H1 (cell line): ENCODE measurements around the gene NPNT. TPM values are rescaled to one million over a fixed set of nuclear protein-coding genes. Genes with fewer than 3 reads are reported as not detected.

ENCODE experiments used
- CTCF ChIA-PET: fragments of 300-600 bp; sonication (Branson Sonifier 250); formaldehyde crosslinking; loops from one replicate; lab custom pipeline; 2021; ENCODE audit not compliant: partially characterized antibody; lab: Charles Lee
- POLR2A ChIA-PET: fragments of 300-600 bp; sonication (Branson Sonifier 250); formaldehyde crosslinking; loops from one replicate; lab custom pipeline; 2021; ENCODE audit warnings: inconsistent platforms; ENCODE audit not compliant: partially characterized antibody; lab: Charles Lee
- DNase-seq, 2 experiments: peaks; one replicate each; pipeline versions ENCODE4 v3.0.0 to v3.0.0-alpha.2; 2010 to 2022; ENCODE audit warnings: low spot score in 2 of 2, low read depth in 1 of 2, mixed read lengths in 1 of 2
- FAIRE-seq: peaks from 2 replicates; lab custom pipeline; 2011; peaks lifted over from hg19 to GRCh38; lab: Jason Lieb, UNC
- H2AFZ ChIP-seq: 2 replicates; pipeline ENCODE4 v1.8.1; 2012; ENCODE audit warnings: low read length, inconsistent platforms
- H2AK5ac ChIP-seq: 2 replicates; pipeline ENCODE4 v1.6.1; 2013; ENCODE audit warnings: low read depth, low read length
- H2BK120ac ChIP-seq: replicated peaks from 2 replicates; pipeline ENCODE3; 2013; ENCODE audit warnings: low read depth, low read length, inconsistent platforms
- H2BK12ac ChIP-seq: 2 replicates; pipeline ENCODE4 v1.6.1; 2013; ENCODE audit warnings: low read depth, low read length
- H2BK15ac ChIP-seq: 2 replicates; pipeline ENCODE4 v1.6.1; 2013; ENCODE audit warnings: low read length
- H2BK20ac ChIP-seq: 2 replicates; pipeline ENCODE4 v1.6.1; 2013; ENCODE audit warnings: low read length
- H2BK5ac ChIP-seq: 2 replicates; pipeline ENCODE4 v1.6.1; 2013; ENCODE audit warnings: low read depth, low read length
- H3K14ac ChIP-seq: 2 replicates; pipeline ENCODE4 v1.6.1; 2013; ENCODE audit warnings: inconsistent platforms; ENCODE audit not compliant: insufficient read length
- H3K18ac ChIP-seq: 2 replicates; pipeline ENCODE4 v1.6.1; 2013; ENCODE audit warnings: low read length; ENCODE audit errors: extremely low read depth
- H3K23ac ChIP-seq: 2 replicates; pipeline ENCODE4 v1.6.1; 2013; ENCODE audit warnings: inconsistent platforms; ENCODE audit not compliant: insufficient read length
- H3K23me2 ChIP-seq: 2 replicates; pipeline ENCODE4 v1.6.1; 2013; ENCODE audit warnings: low read depth, low read length
- H3K27ac ChIP-seq: 2 replicates; pipeline ENCODE4 v1.6.1; 2011; ENCODE audit warnings: low read depth, low read length, inconsistent platforms
- H3K27me3 ChIP-seq, 4 experiments: replicated peaks in 1 of 4; 1 replicate in 1 of 4; 2 replicates in 3 of 4; pipeline versions ENCODE4 v1.6.1 to v1.8.1; 2011 to 2013; ENCODE audit warnings: low read length in 3 of 4, mild to moderate bottlenecking in 3 of 4, inconsistent platforms in 2 of 4, mixed read lengths in 2 of 4, moderate library complexity in 1 of 4; ENCODE audit not compliant: control insufficient read depth in 3 of 4, insufficient read depth in 3 of 4; ENCODE audit errors: extremely low read depth in 1 of 4
- H3K36me3 ChIP-seq, 4 experiments: 2 replicates each; pipeline versions ENCODE4 v1.6.1 to v1.8.1; 2011 to 2013; ENCODE audit warnings: mild to moderate bottlenecking in 4 of 4, low read length in 3 of 4, moderate library complexity in 2 of 4, control low read depth in 1 of 4, inconsistent platforms in 1 of 4; ENCODE audit not compliant: insufficient read depth in 4 of 4, control insufficient read depth in 2 of 4
- H3K4ac ChIP-seq: replicated peaks from 2 replicates; pipeline ENCODE3; 2013; ENCODE audit warnings: low read length, low read depth, mixed read lengths, inconsistent platforms; ENCODE audit not compliant: insufficient read length
- H3K4me1 ChIP-seq, 4 experiments: replicated peaks in 1 of 4; 1 replicate in 1 of 4; 2 replicates in 3 of 4; pipeline versions ENCODE4 v1.6.1 to v1.8.1; 2011 to 2013; ENCODE audit warnings: low read length in 3 of 4, inconsistent platforms in 2 of 4, mixed read lengths in 1 of 4; ENCODE audit not compliant: insufficient read depth in 4 of 4, control insufficient read depth in 3 of 4
- H3K4me2 ChIP-seq, 2 experiments: 2 replicates each; pipeline versions ENCODE4 v1.6.1 to v1.8.1; 2011 to 2013; ENCODE audit warnings: low read depth in 2 of 2, low read length in 2 of 2, control low read depth in 1 of 2, inconsistent platforms in 1 of 2, mild to moderate bottlenecking in 1 of 2; ENCODE audit not compliant: insufficient read depth in 1 of 2
- H3K4me3 ChIP-seq, 4 experiments: fragments of 200-600, 300-600 bp in 1 of 4; sonication (generic), shearing (Covaris generic), sonication (Bioruptor Twin) in 1 of 4; 2 replicates each; pipeline versions ENCODE4 v1.5.1 to v1.8.1; 2011 to 2016; ENCODE audit warnings: low read length in 4 of 4, low read depth in 3 of 4, control low read depth in 2 of 4, inconsistent platforms in 2 of 4, mild to moderate bottlenecking in 2 of 4, mixed read lengths in 1 of 4, moderate library complexity in 1 of 4; ENCODE audit not compliant: insufficient read depth in 2 of 4; ENCODE audit errors: extremely low read depth in 1 of 4
- H3K56ac ChIP-seq: replicated peaks from 2 replicates; pipeline ENCODE3; 2013; ENCODE audit warnings: low read depth, mild to moderate bottlenecking, mixed read lengths, low read length, inconsistent platforms; ENCODE audit not compliant: insufficient read length
- H3K79me1 ChIP-seq: 2 replicates; pipeline ENCODE4 v1.6.1; 2013; ENCODE audit warnings: low read depth, low read length, control low read depth
- H3K79me2 ChIP-seq, 2 experiments: 2 replicates each; pipeline versions ENCODE4 v1.6.1 to v1.8.1; 2012 to 2013; ENCODE audit warnings: low read length in 2 of 2, mild to moderate bottlenecking in 2 of 2, inconsistent platforms in 1 of 2; ENCODE audit not compliant: insufficient read depth in 2 of 2, control insufficient read depth in 1 of 2
- H3K9ac ChIP-seq, 4 experiments: replicated peaks in 1 of 4; 1 replicate in 1 of 4; 2 replicates in 3 of 4; pipeline versions ENCODE4 v1.6.1 to v1.8.1; 2011 to 2013; ENCODE audit warnings: low read depth in 3 of 4, low read length in 3 of 4, control low read depth in 2 of 4, mild to moderate bottlenecking in 2 of 4, moderate library complexity in 2 of 4, inconsistent platforms in 1 of 4; ENCODE audit errors: extremely low read depth in 1 of 4
- H3K9me3 ChIP-seq, 2 experiments: 2 replicates each; pipeline versions ENCODE4 v1.6.1 to v1.8.1; 2012 to 2013; ENCODE audit warnings: mild to moderate bottlenecking in 2 of 2, moderate library complexity in 2 of 2, control low read depth in 1 of 2, inconsistent platforms in 1 of 2, low read depth in 1 of 2, low read length in 1 of 2, mixed read lengths in 1 of 2; ENCODE audit not compliant: insufficient read depth in 2 of 2
- H4K20me1 ChIP-seq, 2 experiments: replicated peaks in 1 of 2; 2 replicates each; pipeline versions ENCODE3 to v1.8.1; 2011 to 2013; ENCODE audit warnings: inconsistent platforms in 2 of 2, low read length in 2 of 2, mild to moderate bottlenecking in 1 of 2; ENCODE audit not compliant: insufficient read depth in 2 of 2, control insufficient read depth in 1 of 2
- H4K5ac ChIP-seq: 2 replicates; pipeline ENCODE4 v1.6.1; 2013; ENCODE audit warnings: low read length, low read depth, mixed read lengths, inconsistent platforms; ENCODE audit not compliant: insufficient read length
- H4K8ac ChIP-seq: 2 replicates; pipeline ENCODE4 v1.8.0; 2013; ENCODE audit warnings: mild to moderate bottlenecking, moderate library complexity, low read length, inconsistent platforms; ENCODE audit not compliant: insufficient read depth; ENCODE audit errors: extremely low read depth
- H4K91ac ChIP-seq: replicated peaks from 2 replicates; pipeline ENCODE3; 2013; ENCODE audit warnings: low read length, mixed read lengths, inconsistent platforms; ENCODE audit not compliant: insufficient read length
- ATF3 ChIP-seq: IDR thresholded peaks from 2 replicates; pipeline ENCODE4 v1.6.1; 2011; ENCODE audit warnings: low read depth, mild to moderate bottlenecking, low read length; ENCODE audit not compliant: insufficient read depth
- BACH1 ChIP-seq: IDR thresholded peaks from 2 replicates; pipeline ENCODE4 v1.6.1; 2012; ENCODE audit warnings: low read length, improper control_type of control experiment
- CHD2 ChIP-seq: IDR thresholded peaks from 2 replicates; pipeline ENCODE4 v1.6.1; 2012; ENCODE audit warnings: low read length, improper control_type of control experiment
- FOSL1 ChIP-seq: IDR thresholded peaks from 2 replicates; pipeline ENCODE4 v1.6.1; 2011; ENCODE audit warnings: mild to moderate bottlenecking, low read depth, low read length, moderate library complexity; ENCODE audit not compliant: insufficient read depth
- JUN ChIP-seq: IDR thresholded peaks from 2 replicates; pipeline ENCODE4 v1.6.1; 2011; ENCODE audit warnings: low read depth, mild to moderate bottlenecking, improper control_type of control experiment, low read length
- KDM1A ChIP-seq: fragments of 200-600, 300-600 bp; sonication (generic); IDR thresholded peaks from 2 replicates; pipeline ENCODE4 v1.7.1; 2016; ENCODE audit warnings: mild to moderate bottlenecking, low read length, borderline replicate concordance
- POU5F1 ChIP-seq: IDR thresholded peaks from 2 replicates; pipeline ENCODE4 v1.6.1; 2011; ENCODE audit warnings: low read depth, mild to moderate bottlenecking, low read length, moderate library complexity
- RXRA ChIP-seq: IDR thresholded peaks from 2 replicates; pipeline ENCODE4 v1.6.1; 2011; ENCODE audit warnings: low read depth, mild to moderate bottlenecking, low read length, moderate library complexity; ENCODE audit not compliant: insufficient read depth
- SAP30 ChIP-seq: fragments of 300-600 bp; sonication (generic); IDR thresholded peaks from 2 replicates; pipeline ENCODE4 v1.7.1; 2012; ENCODE audit warnings: low read length, moderate library complexity, mild to moderate bottlenecking, inconsistent platforms; ENCODE audit not compliant: insufficient read depth, insufficient replicate concordance
- SUZ12 ChIP-seq: fragments of 200-600 bp; sonication (generic); IDR thresholded peaks from 2 replicates; pipeline ENCODE4 v1.6.1; 2012; ENCODE audit warnings: mild to moderate bottlenecking, inconsistent platforms, low read length, moderate library complexity, mixed read lengths
- TBP ChIP-seq: IDR thresholded peaks from 2 replicates; pipeline ENCODE4 v1.6.1; 2011; ENCODE audit warnings: low read depth, low read length, improper control_type of control experiment
- USF2 ChIP-seq: IDR thresholded peaks from 2 replicates; pipeline ENCODE4 v1.6.1; 2011; ENCODE audit warnings: low read length, improper control_type of control experiment
- WGBS, 2 experiments: shearing (Covaris generic) in 1 of 2; methylation state at CpG; one replicate each; pipeline versions ENCODE4 v1.1.6 to v1.1.7; 2013 to 2015; ENCODE audit warnings: low lambda C conversion rate in 2 of 2, mixed read lengths in 2 of 2, inconsistent platforms in 1 of 2, low coverage in 1 of 2, missing lambda C conversion rate in 1 of 2; ENCODE audit not compliant: insufficient replicate concordance in 2 of 2, insufficient coverage in 1 of 2, insufficient read length in 1 of 2; ENCODE audit errors: extremely low coverage in 1 of 2, missing lambda C conversion rate in 1 of 2; 5-methylcytosine and 5-hydroxymethylcytosine counted together
- polyA plus RNA-seq, 7 experiments: library from polyadenylated mRNA; depleted of rRNA in 3 of 7; stranded (reverse) in 5 of 7; unstranded in 2 of 7; fragments of >200 nt in 5 of 7; fragments of 200-250 nt in 2 of 7; gene quantifications; 1 replicate in 5 of 7; 2 replicates in 1 of 7; 4 replicates in 1 of 7; pipeline versions ENCODE4 v1.2.1 to v1.2.3, GENCODE V29; 2011 to 2013; ENCODE audit warnings: missing spikeins in 2 of 7, mixed read lengths in 2 of 7
- total RNA-seq: library from RNA; stranded (reverse); fragmentation: NEBNext Ultra II Directional; extraction: Animal tissue kit (Norgen Biotek cat#: 25700); gene quantifications from 2 replicates; pipeline ENCODE4 v1.2.1, GENCODE V29; 2021
- TF ChIP-seq, protein P1 (sequence below): IDR thresholded peaks from 2 replicates; pipeline ENCODE4 v1.6.1; 2012; ENCODE audit warnings: inconsistent platforms

The NPNT gene
- total and polyA plus RNA-seq, 2 of the 8 experiments (the other 6 are each of a cell fraction or from before 2014, with no cell fraction given), result 0.24 to 0.97 TPM

DNA sequence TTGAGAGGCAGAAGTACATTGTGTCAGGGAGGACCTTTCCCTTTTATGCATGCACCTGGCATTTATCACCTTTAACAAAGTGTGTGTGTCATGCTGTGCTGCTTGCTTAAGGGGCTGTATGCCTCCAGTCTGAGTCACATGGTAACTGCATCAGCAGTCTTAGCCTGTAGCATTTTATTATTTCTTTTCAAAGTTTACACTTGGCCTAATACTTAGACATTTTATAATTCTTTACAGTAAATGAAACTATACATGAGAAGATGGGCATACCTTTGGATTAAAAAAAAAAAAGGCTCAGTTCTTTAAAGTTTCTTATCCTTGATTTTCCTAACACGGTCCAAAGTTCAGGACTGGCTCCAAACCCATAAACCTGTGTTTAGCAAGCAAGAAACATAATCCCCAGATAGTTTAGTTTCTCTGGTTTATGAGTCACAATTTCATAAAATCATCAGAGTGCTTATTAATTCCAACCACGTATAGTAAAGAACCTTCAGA, 14.6 kb downstream of the NPNT start:
- H4K91ac ChIP-seq, result no peak overlapping the region
- ChIA-PET POLR2A (no interaction called here), CTCF (no interaction called here)
- no peak overlapping the region for H2BK12ac ChIP-seq
- no peak overlapping the region for H2AFZ ChIP-seq
- H4K20me1 ChIP-seq, result no peaks in the 10 kb centered on the region
- no peak overlapping the region for H2BK20ac ChIP-seq
- FAIRE-seq (no peak), DNase-seq (no peak)
- peaks cover 0 to 5% (median 0%) of the 10 kb centered on the region in 4 experiments; a peak in 1 of 7 replicates for H3K4me1 ChIP-seq
- no peaks in the 10 kb centered on the region for H3K79me2 ChIP-seq
- H3K4me3 ChIP-seq, result no peak overlapping the region
- H3K4ac ChIP-seq, result no peak overlapping the region
- no peak overlapping the region for H3K4me2 ChIP-seq
- no peaks in the 10 kb centered on the region for H3K9me3 ChIP-seq
- no peak overlapping the region for H4K8ac ChIP-seq
- no peak overlapping the region for H2AK5ac ChIP-seq
- no peak overlapping the region for H3K9ac ChIP-seq
- H4K5ac ChIP-seq, result no peak overlapping the region
- H2BK15ac ChIP-seq, result no peak overlapping the region
- no peaks in the 10 kb centered on the region for H3K79me1 ChIP-seq
- WGBS, 2 experiments, result 86% methylated on average over 2 of the region's 2 CpGs; no CpG with 5 or more reads in 1 of the 2 experiments
- no peaks in the 10 kb centered on the region for H3K27me3 ChIP-seq
- H2BK120ac ChIP-seq, result no peak overlapping the region
- no peak overlapping the region for H3K56ac ChIP-seq
- H3K18ac ChIP-seq, result no peak overlapping the region
- H3K36me3 ChIP-seq, result no peaks in the 10 kb centered on the region
- H3K14ac ChIP-seq, result no peak overlapping the region
- no peak overlapping the region for H3K27ac ChIP-seq
- H3K23me2 ChIP-seq, result no peaks in the 10 kb centered on the region
- no peak overlapping the region for H2BK5ac ChIP-seq
- no peak overlapping the region for H3K23ac ChIP-seq
- TF ChIP-seq JUN (no peak), POU5F1 (no peak), TBP (no peak), ATF3 (no peak), USF2 (no peak), BACH1 (no peak), SUZ12 (no peak), SAP30 (no peak), CHD2 (no peak), FOSL1 (no peak), KDM1A (no peak), RXRA (no peak)
- TF ChIP-seq, protein P1, sequence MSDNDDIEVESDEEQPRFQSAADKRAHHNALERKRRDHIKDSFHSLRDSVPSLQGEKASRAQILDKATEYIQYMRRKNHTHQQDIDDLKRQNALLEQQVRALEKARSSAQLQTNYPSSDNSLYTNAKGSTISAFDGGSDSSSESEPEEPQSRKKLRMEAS, result no peak
